ENCODE results near the gene RNF208.

The RNF208 gene

GRCh38 chr9:137226338-137227053 is 4.5 kb upstream of the RNF208 start:
- DNase-seq, result no peak

- DNase-seq, result no peak
Measured at GRCh38 chr9:137225699-137226331, 3.8 kb upstream of the RNF208 start.

GRCh38 chr9:137224830-137225694 is 3.0 kb upstream of the RNF208 start, which contains the start of gene CYSRT1:
CYSRT1 (plus strand) TSS chr9:137225174; CDS start chr9:137225622, 448 bp downstream.
- no peak for DNase-seq

- peak; percentile 82 for DNase-seq
Measured at GRCh38 chr9:137223078-137223970, 1.3 kb upstream of the RNF208 start.

- peak; percentile 43 for DNase-seq
Measured at GRCh38 chr9:137221506-137222111, 431 bp downstream of the RNF208 start.

GRCh38 chr9:137221095-137221505 is 940 bp downstream of the RNF208 start:
- DNase-seq, result no peak

- DNase-seq, result no peak
Measured at GRCh38 chr9:137220317-137221094, 1.5 kb downstream of the RNF208 start.

- DNase-seq, result no peak
Measured at GRCh38 chr9:137219757-137220316, 2.2 kb downstream of the RNF208 start.

GRCh38 chr9:137218754-137219271 is 3.2 kb downstream of the RNF208 start:
- DNase-seq, result no peak

GRCh38 chr9:137218212-137218753 is 3.8 kb downstream of the RNF208 start:
- DNase-seq, result no peak

- DNase-seq, result peak; percentile 78
Measured at GRCh38 chr9:137217276-137218211, 4.5 kb downstream of the RNF208 start.

- no peak for DNase-seq
Measured at GRCh38 chr9:137216188-137216965, 5.7 kb downstream of the RNF208 start.

GRCh38 chr9:137215196-137215986 is 6.6 kb downstream of the RNF208 start:
- no peak for DNase-seq

- no peak for DNase-seq
Measured at GRCh38 chr9:137214620-137215019, 7.4 kb downstream of the RNF208 start.

- no peak for DNase-seq
Measured at GRCh38 chr9:137213160-137214060, 8.6 kb downstream of the RNF208 start.

- no peak for DNase-seq
Measured at GRCh38 chr9:137212520-137212919, 9.5 kb downstream of the RNF208 start.

Measured in NCI-H510A (cell line).